GM12891 (cell line): ENCODE results near the gene CTNNA2.

Experiments used
- PAX5 ChIP-seq: IDR thresholded peaks from 2 replicates; pipeline ENCODE4 v1.6.1; 2011; ENCODE audit warnings: low read length, moderate library complexity, mild to moderate bottlenecking; ENCODE audit not compliant: insufficient read depth, severe bottlenecking
- POLR2A ChIP-seq: IDR thresholded peaks from 2 replicates; pipeline ENCODE4 v1.6.1; 2011; ENCODE audit warnings: low read depth, low read length, control low read depth
- POLR2AphosphoS5 ChIP-seq: IDR thresholded peaks from 2 replicates; pipeline ENCODE4 v1.6.1; 2011; ENCODE audit warnings: low read depth, low read length, control low read depth
- SPI1 ChIP-seq: IDR thresholded peaks from 2 replicates; pipeline ENCODE4 v1.6.1; 2011; ENCODE audit warnings: low read depth, low read length, control low read depth
- TAF1 ChIP-seq: IDR thresholded peaks from 2 replicates; pipeline ENCODE4 v1.6.1; 2011; ENCODE audit warnings: low read depth, low read length, control low read depth

GRCh38 chr2:79585701-79586433, 73.0 kb downstream of the CTNNA2 start:
- no peak for TF ChIP-seq SPI1
- TF ChIP-seq POLR2A, result no peak
- no peak for TF ChIP-seq POLR2AphosphoS5
- no peak for TF ChIP-seq TAF1
- no peak for TF ChIP-seq PAX5
